Activated T-helper 17 cell treated with anti-CD3 and anti-CD28 coated beads, Interleukin-2, amount 50 U/mL, for 72 hours (primary cell): ENCODE measurements around the gene IVD. TPM values are rescaled to one million over a fixed set of nuclear protein-coding genes. Genes with fewer than 3 reads are reported as not detected.

Experiments
- ATAC-seq: fragments of 150-1000 bp; cut with Tn5 transposase; replicated peaks from 2 replicates; pipeline ENCODE4 v1.10.0; 2021; ENCODE audit warnings: mild to moderate bottlenecking, moderate library complexity
- H3K27ac Mint-ChIP-seq: one replicate; pipeline ENCODE4 v1.8.0; 2022; ENCODE audit warnings: mixed read lengths
- H3K27me3 Mint-ChIP-seq: one replicate; pipeline ENCODE4 v1.8.0; 2022; ENCODE audit warnings: mixed read lengths
- H3K36me3 Mint-ChIP-seq: one replicate; pipeline ENCODE4 v1.8.0; 2022; ENCODE audit warnings: low read depth, mild to moderate bottlenecking, mixed read lengths
- H3K4me1 Mint-ChIP-seq: one replicate; pipeline ENCODE4 v1.8.0; 2022; ENCODE audit warnings: mixed read lengths
- H3K4me3 Mint-ChIP-seq: one replicate; pipeline ENCODE4 v1.8.0; 2022; ENCODE audit warnings: mild to moderate bottlenecking, mixed read lengths
- H3K9me3 Mint-ChIP-seq: one replicate; pipeline ENCODE4 v1.8.0; 2022; ENCODE audit warnings: mixed read lengths
- total RNA-seq, 2 donors: library from RNA; stranded (reverse); gene quantifications; one replicate each; pipeline ENCODE4 v1.2.3, GENCODE V29; 2022

Gene IVD
- 10 to 100 TPM; 48.8 to 57.9 TPM for total RNA-seq

DNA sequence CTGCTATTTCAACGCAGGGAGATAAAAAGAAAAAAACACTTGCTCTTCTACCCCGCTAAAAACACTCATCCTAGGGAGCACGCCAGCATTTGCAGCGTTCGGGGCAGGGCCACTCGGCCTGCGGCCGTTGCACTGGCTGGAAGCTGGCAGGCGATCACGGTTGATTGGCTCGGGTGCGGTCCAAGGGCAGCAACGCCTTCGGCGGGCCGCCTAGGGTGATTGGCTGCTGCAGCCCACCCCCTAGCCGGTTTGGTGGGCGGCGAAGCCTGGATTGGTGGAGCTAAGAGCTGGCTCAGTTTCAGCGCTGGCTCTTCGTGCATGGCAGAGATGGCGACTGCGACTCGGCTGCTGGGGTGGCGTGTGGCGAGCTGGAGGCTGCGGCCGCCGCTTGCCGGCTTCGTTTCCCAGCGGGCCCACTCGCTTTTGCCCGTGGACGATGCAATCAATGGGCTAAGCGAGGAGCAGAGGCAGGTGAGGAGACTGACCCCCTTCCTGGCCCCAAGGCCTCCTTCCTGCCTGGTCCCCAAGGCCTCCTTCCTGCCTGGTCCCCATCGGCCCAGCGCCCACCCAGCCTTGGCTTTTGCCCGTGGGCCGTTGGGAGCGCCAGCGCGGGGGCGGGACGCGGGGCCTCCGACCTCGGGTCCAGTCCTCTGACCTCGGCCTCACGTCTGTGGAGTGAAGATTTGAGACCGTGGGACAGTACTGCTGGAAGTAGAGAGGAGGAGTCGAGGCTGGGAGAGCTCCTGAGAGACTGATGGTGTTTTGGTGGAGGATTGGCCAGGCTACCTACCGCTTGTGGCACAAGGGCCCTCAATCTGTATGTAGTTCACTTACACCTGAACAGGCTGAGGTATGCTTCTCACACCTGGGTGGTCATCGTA, at the start of gene IVD:
IVD (plus strand) TSS at position 295 of the 881 bp plus-strand sequence; CDS start at position 328, 33 bp downstream.
- Mint-ChIP-seq H3K4me3 (peak within 1 kb of the TSS; percentile 96), H3K9me3 (no peaks in the 10 kb centered on the region), H3K36me3 (peaks cover 37% of the 10 kb centered on the region), H3K27me3 (no peaks in the 10 kb centered on the region), H3K4me1 (peaks cover 17% of the 10 kb centered on the region), H3K27ac (peak within 1 kb of the TSS; percentile 91)
- peak; percentile 97 for ATAC-seq

DNA sequence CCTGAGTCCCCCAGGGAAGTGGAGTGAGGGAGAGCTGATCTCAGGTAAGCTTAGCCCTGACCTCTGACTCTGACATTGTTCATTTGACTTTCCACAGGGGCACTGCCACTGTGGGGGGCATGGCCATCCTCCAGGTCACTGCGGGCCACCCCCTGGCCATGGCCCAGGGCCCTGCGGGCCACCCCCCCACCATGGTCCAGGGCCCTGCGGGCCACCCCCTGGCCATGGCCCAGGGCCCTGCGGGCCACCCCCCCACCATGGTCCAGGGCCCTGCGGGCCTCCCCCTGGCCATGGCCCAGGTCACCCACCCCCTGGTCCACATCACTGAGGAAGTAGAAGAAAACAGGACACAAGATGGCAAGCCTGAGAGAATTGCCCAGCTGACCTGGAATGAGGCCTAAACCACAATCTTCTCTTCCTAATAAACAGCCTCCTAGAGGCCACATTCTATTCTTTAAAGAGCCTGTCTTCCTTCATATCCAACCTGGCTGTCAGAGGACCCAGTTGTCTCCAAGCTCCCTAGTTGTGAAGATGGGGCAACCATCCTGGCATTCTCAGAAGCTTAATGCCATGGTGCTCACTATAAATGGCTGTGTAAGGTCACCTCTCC, 49.5 kb upstream of the IVD start:
- peak overlapping the region; percentile 76 for H3K4me3 Mint-ChIP-seq
- no peaks in the 10 kb centered on the region for H3K36me3 Mint-ChIP-seq
- no peak overlapping the region for H3K27ac Mint-ChIP-seq
- ATAC-seq = no peak
- peaks cover 9% of the 10 kb centered on the region for H3K4me1 Mint-ChIP-seq
- H3K27me3 Mint-ChIP-seq = peaks cover 8% of the 10 kb centered on the region
- H3K9me3 Mint-ChIP-seq = no peaks in the 10 kb centered on the region

DNA sequence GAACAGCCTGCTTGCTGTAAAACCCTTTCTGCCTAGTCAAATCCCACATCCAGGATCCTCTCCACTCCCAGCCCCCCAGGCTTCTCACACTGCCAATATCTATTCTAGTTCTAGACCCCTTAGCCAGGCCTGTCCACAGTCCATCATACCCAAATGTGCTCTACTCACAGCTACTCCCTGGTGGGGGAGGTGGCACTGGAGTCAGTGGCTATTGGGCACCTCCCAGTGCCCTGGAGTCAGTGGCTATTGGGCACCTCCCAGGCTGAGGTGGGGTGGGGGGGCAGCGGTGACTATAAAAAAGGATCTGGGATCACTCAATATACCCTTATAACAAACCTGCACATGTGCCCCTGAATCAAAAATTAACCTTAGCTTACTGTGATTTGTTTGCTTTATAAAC, 48.3 kb upstream of the IVD start:
- Mint-ChIP-seq H3K27ac (no peak overlapping the region), H3K36me3 (no peaks in the 10 kb centered on the region), H3K27me3 (peaks cover 8% of the 10 kb centered on the region), H3K9me3 (no peaks in the 10 kb centered on the region), H3K4me1 (peaks cover 9% of the 10 kb centered on the region), H3K4me3 (peak overlapping the region; percentile 76)
- ATAC-seq = no peak

GRCh38 chr15:40357723-40358470, 47.7 kb upstream of the IVD start, which contains the start of gene DISP2:
TSS of gene DISP2 (plus strand) at chr15:40358219. CDS start at chr15:40358322, 103 bp downstream.
- Mint-ChIP-seq H3K4me3 (peak within 1 kb of the TSS; percentile 76), H3K27me3 (peaks cover 8% of the 10 kb centered on the region), H3K9me3 (no peaks in the 10 kb centered on the region), H3K27ac (no peak within 1 kb of the TSS), H3K4me1 (peaks cover 9% of the 10 kb centered on the region), H3K36me3 (no peaks in the 10 kb centered on the region)
- ATAC-seq = peak; percentile 95

DNA sequence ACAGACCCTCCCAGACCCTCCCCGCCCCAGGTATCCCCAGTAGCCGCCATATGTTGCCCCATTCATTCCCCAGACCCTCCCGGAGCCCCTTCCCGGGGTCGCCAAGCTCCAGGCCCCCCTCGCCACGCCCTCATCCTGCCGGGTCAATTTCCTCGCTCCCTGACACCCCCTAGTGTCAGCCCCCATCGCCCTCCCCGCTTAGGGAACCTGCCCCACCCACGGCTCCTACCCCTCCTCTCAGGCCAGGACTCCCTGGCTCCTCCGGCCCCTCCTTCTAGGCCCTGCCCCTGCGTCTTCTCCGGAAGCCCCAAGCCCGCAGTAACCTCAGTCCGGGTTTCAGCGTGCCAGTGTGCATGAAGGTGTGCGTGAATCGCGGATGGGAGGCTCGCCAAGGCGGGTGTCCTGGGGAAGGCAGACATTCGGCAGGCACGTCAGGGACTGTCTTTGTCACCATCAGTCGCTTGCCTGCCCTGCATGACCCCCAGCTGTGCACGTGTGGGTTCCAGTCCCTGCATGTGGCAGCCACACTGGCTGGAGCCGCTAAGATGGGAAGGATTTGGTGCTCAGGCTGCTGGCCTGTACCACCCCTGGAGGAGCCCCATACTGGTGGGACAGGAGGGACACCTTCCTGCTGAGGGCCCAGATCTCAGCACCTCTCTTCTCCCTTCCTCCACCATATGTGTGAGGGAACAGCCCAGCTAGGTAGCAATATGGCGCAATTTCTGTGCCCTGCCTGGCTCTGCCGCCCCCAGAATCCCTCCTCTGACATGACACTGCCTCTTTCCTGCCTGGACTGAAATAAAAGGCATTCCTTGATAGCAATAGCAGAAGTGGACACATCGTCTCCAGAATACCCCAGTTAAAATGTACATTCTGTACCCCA, 46.9 kb upstream of the IVD start:
- peaks cover 9% of the 10 kb centered on the region for H3K4me1 Mint-ChIP-seq
- peak; percentile 34 for ATAC-seq
- H3K27me3 Mint-ChIP-seq = peaks cover 8% of the 10 kb centered on the region

GRCh38 chr15:40360015-40360414, 45.6 kb upstream of the IVD start:
- Mint-ChIP-seq H3K27ac (no peak overlapping the region), H3K27me3 (peaks cover 8% of the 10 kb centered on the region), H3K9me3 (no peaks in the 10 kb centered on the region), H3K36me3 (no peaks in the 10 kb centered on the region), H3K4me1 (peaks cover 9% of the 10 kb centered on the region), H3K4me3 (no peak overlapping the region)
- no peak for ATAC-seq

More for the DNA sequence above, 46.9 kb upstream of the IVD start:
- H3K27ac Mint-ChIP-seq = no peak overlapping the region
- no peaks in the 10 kb centered on the region for H3K36me3 Mint-ChIP-seq
- H3K9me3 Mint-ChIP-seq = no peaks in the 10 kb centered on the region
- peak overlapping the region; percentile 76 for H3K4me3 Mint-ChIP-seq

- Mint-ChIP-seq H3K36me3 (no peaks in the 10 kb centered on the region), H3K9me3 (no peaks in the 10 kb centered on the region), H3K4me1 (peaks cover 6% of the 10 kb centered on the region), H3K4me3 (no peak overlapping the region), H3K27me3 (peaks cover 6% of the 10 kb centered on the region), H3K27ac (no peak overlapping the region)
- no peak for ATAC-seq
Observed at GRCh38 chr15:40361640-40362039, 44.0 kb upstream of the IVD start.

- H3K27me3 Mint-ChIP-seq = no peaks in the 10 kb centered on the region
- no peaks in the 10 kb centered on the region for H3K9me3 Mint-ChIP-seq
- no peaks in the 10 kb centered on the region for H3K36me3 Mint-ChIP-seq
- no peak overlapping the region for H3K4me3 Mint-ChIP-seq
- ATAC-seq = no peak
- peaks cover 10% of the 10 kb centered on the region for H3K4me1 Mint-ChIP-seq
- H3K27ac Mint-ChIP-seq = no peak overlapping the region
Observed at GRCh38 chr15:40363611-40364010, 42.0 kb upstream of the IVD start.

DNA sequence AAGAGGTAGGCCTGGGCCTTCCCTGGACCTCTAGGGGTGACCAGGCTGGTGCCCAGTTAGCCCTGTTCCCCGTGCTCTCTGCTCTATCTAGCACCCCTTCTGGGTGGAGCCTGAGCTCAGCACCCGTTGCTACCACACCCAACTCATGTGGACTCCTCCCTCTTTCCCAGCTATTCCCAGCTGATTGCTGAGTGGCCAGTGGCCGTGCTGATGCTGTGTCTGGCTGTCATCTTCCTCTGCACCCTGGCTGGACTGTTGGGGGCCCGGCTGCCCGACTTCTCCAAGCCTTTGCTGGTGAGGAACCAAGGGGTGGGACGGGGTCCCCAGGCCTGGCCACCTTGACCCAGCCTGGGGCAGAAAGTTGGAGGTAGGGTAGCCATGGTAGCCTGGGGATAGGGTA, 41.3 kb upstream of the IVD start:
- H3K4me1 Mint-ChIP-seq = peaks cover 10% of the 10 kb centered on the region
- H3K27ac Mint-ChIP-seq = no peak overlapping the region
- no peak overlapping the region for H3K4me3 Mint-ChIP-seq
- ATAC-seq = no peak
- no peaks in the 10 kb centered on the region for H3K36me3 Mint-ChIP-seq
- no peaks in the 10 kb centered on the region for H3K27me3 Mint-ChIP-seq
- no peaks in the 10 kb centered on the region for H3K9me3 Mint-ChIP-seq

DNA sequence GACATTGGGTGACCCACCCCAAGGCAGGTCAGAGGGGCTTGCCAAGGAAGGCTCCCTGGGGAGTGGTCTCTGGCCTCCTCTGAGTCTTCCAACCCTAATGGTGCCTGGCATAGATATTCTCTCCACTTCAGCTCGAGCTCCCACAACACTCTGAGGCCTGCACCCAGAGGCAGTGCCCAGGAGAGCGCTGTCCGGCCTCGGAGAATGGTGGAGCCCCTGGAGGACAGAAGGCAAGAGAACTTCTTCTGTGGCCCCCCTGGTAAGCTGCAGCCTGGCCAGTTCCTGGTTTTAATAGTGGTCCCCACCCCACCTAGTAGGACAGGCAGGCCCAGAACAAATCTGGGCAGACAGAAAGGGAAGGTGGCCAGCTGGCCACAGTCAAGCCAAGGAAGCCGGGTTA, 40.6 kb upstream of the IVD start:
- Mint-ChIP-seq H3K9me3 (no peaks in the 10 kb centered on the region), H3K4me3 (no peak overlapping the region), H3K27me3 (no peaks in the 10 kb centered on the region), H3K4me1 (peaks cover 10% of the 10 kb centered on the region), H3K36me3 (no peaks in the 10 kb centered on the region), H3K27ac (no peak overlapping the region)
- no peak for ATAC-seq

DNA sequence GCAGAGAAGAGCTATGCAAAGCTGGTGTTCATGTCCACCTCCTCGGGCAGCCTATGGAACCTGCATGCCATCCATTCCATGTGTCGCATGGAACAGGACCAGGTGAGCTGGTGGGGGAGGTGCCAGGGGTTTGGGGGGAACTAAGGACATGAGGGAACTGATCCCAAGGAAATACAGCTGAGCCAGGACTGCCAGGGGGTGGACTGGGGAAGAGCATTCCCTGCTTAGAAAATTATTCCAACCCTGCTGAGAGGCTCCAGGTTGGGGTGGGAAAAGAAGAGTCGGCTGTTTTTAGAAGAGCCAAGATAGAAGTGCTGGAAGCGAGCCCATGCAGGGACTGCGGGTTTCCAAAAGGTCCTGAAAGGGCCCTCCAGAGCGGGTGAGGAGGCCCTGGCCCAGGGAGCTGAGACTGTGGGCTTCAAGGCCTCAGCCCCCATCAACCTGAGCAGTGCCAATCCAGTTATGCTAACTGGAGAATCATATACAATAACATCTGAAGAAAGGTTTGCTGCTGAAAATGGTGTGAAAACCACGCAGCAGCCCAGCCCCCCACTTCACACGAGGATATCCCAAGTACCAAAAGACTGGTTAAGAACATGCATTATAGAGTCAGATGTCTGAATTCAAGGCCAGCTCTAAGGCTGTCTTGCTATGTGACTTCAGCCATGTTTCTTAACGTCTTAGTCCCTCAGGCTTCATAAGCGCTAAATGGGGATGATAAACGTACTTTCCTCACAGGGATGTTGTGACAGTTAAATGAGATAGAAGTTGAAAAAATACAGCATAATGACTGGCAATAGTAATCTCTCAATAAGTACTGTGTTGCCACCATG, 39.8 kb upstream of the IVD start:
- H3K36me3 Mint-ChIP-seq = no peaks in the 10 kb centered on the region
- no peak for ATAC-seq
- H3K27me3 Mint-ChIP-seq = no peaks in the 10 kb centered on the region
- H3K4me1 Mint-ChIP-seq = peaks cover 10% of the 10 kb centered on the region
- H3K4me3 Mint-ChIP-seq = peak overlapping the region; percentile 94
- H3K9me3 Mint-ChIP-seq = no peaks in the 10 kb centered on the region
- H3K27ac Mint-ChIP-seq = no peak overlapping the region

DNA sequence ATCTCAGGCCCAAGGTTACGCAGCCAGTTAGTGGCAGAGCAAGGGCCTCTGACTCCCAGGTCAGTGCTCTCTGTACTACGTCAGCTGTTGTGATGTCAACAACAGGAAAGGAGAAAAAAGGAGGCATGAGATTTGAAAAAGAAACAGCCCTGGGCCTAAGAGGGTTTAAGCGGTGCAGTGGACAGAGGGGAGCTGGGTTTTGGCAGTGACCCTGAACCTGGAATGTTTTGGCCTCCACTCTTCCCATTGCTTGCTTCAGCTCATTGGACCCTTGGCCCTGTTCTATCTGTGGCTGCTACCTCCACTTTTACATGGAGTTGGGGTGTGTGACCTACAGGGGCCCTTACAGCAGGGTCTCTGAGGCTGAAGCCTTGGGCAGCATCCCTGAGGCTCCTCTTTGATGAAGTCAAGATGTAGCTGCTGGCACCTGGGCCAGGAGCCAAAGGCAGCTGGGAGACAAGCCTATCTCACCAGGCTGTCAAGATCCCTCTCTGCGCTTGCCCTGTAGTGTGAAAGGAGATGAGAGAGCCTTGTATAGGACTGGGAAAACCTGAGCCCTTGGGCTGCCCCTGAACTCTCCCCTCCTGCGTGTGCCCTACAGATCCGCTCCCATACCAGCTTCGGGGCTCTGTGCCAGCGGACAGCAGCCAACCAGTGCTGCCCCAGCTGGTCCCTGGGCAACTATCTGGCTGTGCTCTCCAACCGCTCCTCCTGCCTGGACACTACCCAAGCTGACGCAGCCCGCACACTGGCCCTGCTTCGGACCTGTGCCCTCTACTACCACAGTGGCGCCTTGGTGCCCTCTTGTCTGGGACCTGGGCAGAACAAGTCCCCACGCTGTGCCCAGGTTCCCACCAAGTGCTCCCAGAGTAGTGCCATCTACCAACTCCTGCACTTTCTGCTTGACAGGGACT, 38.9 kb upstream of the IVD start:
- H3K36me3 Mint-ChIP-seq = no peaks in the 10 kb centered on the region
- no peak for ATAC-seq
- H3K27me3 Mint-ChIP-seq = no peaks in the 10 kb centered on the region
- H3K4me3 Mint-ChIP-seq = peak overlapping the region; percentile 94
- H3K4me1 Mint-ChIP-seq = peaks cover 10% of the 10 kb centered on the region
- H3K27ac Mint-ChIP-seq = peak overlapping the region; percentile 93
- H3K9me3 Mint-ChIP-seq = no peaks in the 10 kb centered on the region
